ENCODE results near the gene TGFB3.
A peak's percentile ranks its signal among the peaks of the same experiment; 100 is the strongest.

TGFB3 gene

GRCh38 chr14:75987201-75987970 lies 5.6 kb upstream of the TGFB3 start:
- DNase-seq (ENCODE audit: low read depth) = no peak

- DNase-seq (ENCODE audit: low read depth) = no peak
Measured at GRCh38 chr14:75986439-75986765, 4.6 kb upstream of the TGFB3 start.

- peak; percentile 86 for DNase-seq (ENCODE audit: low read depth)
Measured at GRCh38 chr14:75985618-75986438, 4.0 kb upstream of the TGFB3 start, which contains the start of gene IFT43. Gene IFT43 (plus strand): TSS chr14:75985763. CDS start chr14:75985787, 24 bp downstream.

- DNase-seq (ENCODE audit: low read depth) = no peak
Measured at GRCh38 chr14:75984674-75985073, 2.9 kb upstream of the TGFB3 start.

- no peak for DNase-seq (ENCODE audit: low read depth)
Measured at GRCh38 chr14:75983019-75983358, 1.2 kb upstream of the TGFB3 start.

GRCh38 chr14:75982266-75983018 lies 647 bp upstream of the TGFB3 start:
- DNase-seq (ENCODE audit: low read depth) = peak; percentile 70

GRCh38 chr14:75980856-75981255 lies 939 bp downstream of the TGFB3 start:
- DNase-seq (ENCODE audit: low read depth) = no peak

GRCh38 chr14:75979648-75980565 lies 1.9 kb downstream of the TGFB3 start:
- no peak for DNase-seq (ENCODE audit: low read depth)

- DNase-seq (ENCODE audit: low read depth) = no peak
Measured at GRCh38 chr14:75979071-75979571, 2.7 kb downstream of the TGFB3 start.

- DNase-seq (ENCODE audit: low read depth) = no peak
Measured at GRCh38 chr14:75978249-75978731, 3.5 kb downstream of the TGFB3 start.

- no peak for DNase-seq (ENCODE audit: low read depth)
Measured at GRCh38 chr14:75977582-75977943, 4.2 kb downstream of the TGFB3 start.

- DNase-seq (ENCODE audit: low read depth) = no peak
Measured at GRCh38 chr14:75976826-75977581, 4.8 kb downstream of the TGFB3 start.

GRCh38 chr14:75972801-75973421 lies 8.9 kb downstream of the TGFB3 start:
- DNase-seq (ENCODE audit: low read depth) = no peak

- no peak for DNase-seq (ENCODE audit: low read depth)
Measured at GRCh38 chr14:75971509-75971908, 10.3 kb downstream of the TGFB3 start.

- DNase-seq (ENCODE audit: low read depth) = no peak
Measured at GRCh38 chr14:75970989-75971388, 10.8 kb downstream of the TGFB3 start.

GRCh38 chr14:75969891-75970290 lies 11.9 kb downstream of the TGFB3 start:
- DNase-seq (ENCODE audit: low read depth) = no peak

- DNase-seq (ENCODE audit: low read depth) = no peak
Measured at GRCh38 chr14:75969126-75969525, 12.7 kb downstream of the TGFB3 start.

GRCh38 chr14:75968456-75968855 lies 13.3 kb downstream of the TGFB3 start:
- DNase-seq (ENCODE audit: low read depth) = no peak

GRCh38 chr14:75967866-75968265 lies 13.9 kb downstream of the TGFB3 start:
- DNase-seq (ENCODE audit: low read depth) = no peak

GRCh38 chr14:75961662-75962061 lies 20.1 kb downstream of the TGFB3 start:
- DNase-seq (ENCODE audit: low read depth) = no peak

Data from stimulated activated CD4-positive, alpha-beta T cell treated with anti-CD3 and anti-CD28 coated beads, Interleukin-2, amount 100 ng/mL, for 4 hours (primary cell).